ENCODE results near the gene KAT8.

- no peak for TF ChIP-seq CTCF (IDR thresholded peaks at IDR 0.05; ENCODE audit: borderline replicate concordance, extremely low read depth, low read length, poor library complexity, severe bottlenecking)
- TF ChIP-seq EZH2 (IDR thresholded peaks at IDR 0.05; ENCODE audit: borderline replicate concordance, low read depth, low read length, severe bottlenecking), result no peak
These were observed 32.7 kb upstream of the KAT8 start for GRCh38 chr16:31084584-31085302.
